GM23338 (cell line): ENCODE results near the gene SMIM12.

Experiments used
- CREB1 ChIP-seq: fragments of 250-450 bp; sonication (Bioruptor Pico); IDR thresholded peaks from 2 replicates; pipeline ENCODE4 v1.5.0; 2020; ENCODE audit warnings: low read depth, mild to moderate bottlenecking, moderate library complexity
- CTCF ChIP-seq, 2 experiments: fragments of 200-600 bp in 1 of 2; sonication (generic) in 1 of 2; conservative IDR thresholded peaks; 2 replicates each; pipeline versions ENCODE4 v1.5.1 to v1.6.1; 2016 to 2017; ENCODE audit warnings: antibody characterized with exemption in 2 of 2, low read depth in 2 of 2, mild to moderate bottlenecking in 2 of 2, moderate library complexity in 1 of 2
- EZH2 ChIP-seq: fragments of 200-600 bp; sonication (generic); IDR thresholded peaks from one replicate; pipeline ENCODE4 v1.8.0; 2017; ENCODE audit warnings: antibody characterized with exemption, mild to moderate bottlenecking, low read depth; ENCODE audit not compliant: unreplicated experiment
- EZH2phosphoT487 ChIP-seq: fragments of 200-600 bp; sonication (generic); IDR thresholded peaks from one replicate; pipeline ENCODE4 v1.8.1; 2018; ENCODE audit warnings: antibody characterized with exemption; ENCODE audit not compliant: unreplicated experiment
- JUNB ChIP-seq: IDR thresholded peaks from one replicate; pipeline ENCODE4 v1.6.1; 2016; ENCODE audit warnings: antibody characterized with exemption; ENCODE audit not compliant: unreplicated experiment
- NANOG ChIP-seq: IDR thresholded peaks from 2 replicates; pipeline ENCODE4 v1.6.1; 2016; ENCODE audit warnings: antibody characterized with exemption, borderline replicate concordance
- POLR2AphosphoS5 ChIP-seq: IDR thresholded peaks from 2 replicates; pipeline ENCODE4 v1.6.1; 2016; ENCODE audit warnings: antibody characterized with exemption, low read depth
- STAT1 ChIP-seq: IDR thresholded peaks from one replicate; pipeline ENCODE4 v1.6.1; 2016; ENCODE audit warnings: antibody characterized with exemption; ENCODE audit not compliant: unreplicated experiment
- ZNF114 ChIP-seq: fragments of 250-450 bp; sonication (Bioruptor Pico); IDR thresholded peaks from 2 replicates; pipeline ENCODE4 v1.5.0; 2020; ENCODE audit warnings: mild to moderate bottlenecking, moderate library complexity
- ZNF331 ChIP-seq: fragments of 250-450 bp; sonication (Bioruptor Pico); IDR thresholded peaks from 2 replicates; pipeline ENCODE4 v1.5.0; 2020; ENCODE audit warnings: low read depth, mild to moderate bottlenecking, moderate library complexity
- TF ChIP-seq, protein P1 (sequence below): IDR thresholded peaks from one replicate; pipeline ENCODE4 v1.6.1; 2018; ENCODE audit warnings: antibody characterized with exemption; ENCODE audit not compliant: unreplicated experiment
- TF ChIP-seq, protein P2 (sequence below): IDR thresholded peaks from 2 replicates; pipeline ENCODE4 v1.6.1; 2016; ENCODE audit warnings: antibody characterized with exemption

GRCh38 chr1:34824817-34825454, 34.6 kb downstream of the SMIM12 start:
- TF ChIP-seq CTCF (conservative IDR thresholded peaks at IDR 0.05; ENCODE audit: low read depth in 2 of 2) (no peak), CREB1 (CRISPR knock-in tag) (no peak), EZH2 (no peak), POLR2AphosphoS5 (no peak), JUNB (no peak), EZH2phosphoT487 (no peak), ZNF114 (CRISPR knock-in tag) (no peak), STAT1 (no peak), NANOG (no peak), ZNF331 (CRISPR knock-in tag) (no peak)
- TF ChIP-seq, protein P1, sequence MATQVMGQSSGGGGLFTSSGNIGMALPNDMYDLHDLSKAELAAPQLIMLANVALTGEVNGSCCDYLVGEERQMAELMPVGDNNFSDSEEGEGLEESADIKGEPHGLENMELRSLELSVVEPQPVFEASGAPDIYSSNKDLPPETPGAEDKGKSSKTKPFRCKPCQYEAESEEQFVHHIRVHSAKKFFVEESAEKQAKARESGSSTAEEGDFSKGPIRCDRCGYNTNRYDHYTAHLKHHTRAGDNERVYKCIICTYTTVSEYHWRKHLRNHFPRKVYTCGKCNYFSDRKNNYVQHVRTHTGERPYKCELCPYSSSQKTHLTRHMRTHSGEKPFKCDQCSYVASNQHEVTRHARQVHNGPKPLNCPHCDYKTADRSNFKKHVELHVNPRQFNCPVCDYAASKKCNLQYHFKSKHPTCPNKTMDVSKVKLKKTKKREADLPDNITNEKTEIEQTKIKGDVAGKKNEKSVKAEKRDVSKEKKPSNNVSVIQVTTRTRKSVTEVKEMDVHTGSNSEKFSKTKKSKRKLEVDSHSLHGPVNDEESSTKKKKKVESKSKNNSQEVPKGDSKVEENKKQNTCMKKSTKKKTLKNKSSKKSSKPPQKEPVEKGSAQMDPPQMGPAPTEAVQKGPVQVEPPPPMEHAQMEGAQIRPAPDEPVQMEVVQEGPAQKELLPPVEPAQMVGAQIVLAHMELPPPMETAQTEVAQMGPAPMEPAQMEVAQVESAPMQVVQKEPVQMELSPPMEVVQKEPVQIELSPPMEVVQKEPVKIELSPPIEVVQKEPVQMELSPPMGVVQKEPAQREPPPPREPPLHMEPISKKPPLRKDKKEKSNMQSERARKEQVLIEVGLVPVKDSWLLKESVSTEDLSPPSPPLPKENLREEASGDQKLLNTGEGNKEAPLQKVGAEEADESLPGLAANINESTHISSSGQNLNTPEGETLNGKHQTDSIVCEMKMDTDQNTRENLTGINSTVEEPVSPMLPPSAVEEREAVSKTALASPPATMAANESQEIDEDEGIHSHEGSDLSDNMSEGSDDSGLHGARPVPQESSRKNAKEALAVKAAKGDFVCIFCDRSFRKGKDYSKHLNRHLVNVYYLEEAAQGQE: no peak
- TF ChIP-seq, protein P2, sequence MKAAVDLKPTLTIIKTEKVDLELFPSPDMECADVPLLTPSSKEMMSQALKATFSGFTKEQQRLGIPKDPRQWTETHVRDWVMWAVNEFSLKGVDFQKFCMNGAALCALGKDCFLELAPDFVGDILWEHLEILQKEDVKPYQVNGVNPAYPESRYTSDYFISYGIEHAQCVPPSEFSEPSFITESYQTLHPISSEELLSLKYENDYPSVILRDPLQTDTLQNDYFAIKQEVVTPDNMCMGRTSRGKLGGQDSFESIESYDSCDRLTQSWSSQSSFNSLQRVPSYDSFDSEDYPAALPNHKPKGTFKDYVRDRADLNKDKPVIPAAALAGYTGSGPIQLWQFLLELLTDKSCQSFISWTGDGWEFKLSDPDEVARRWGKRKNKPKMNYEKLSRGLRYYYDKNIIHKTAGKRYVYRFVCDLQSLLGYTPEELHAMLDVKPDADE: no peak
